Frontal cortex (tissue), 4 donors: Measurements from ENCODE around the gene TMEM229A. TPM values are rescaled to one million over a fixed set of nuclear protein-coding genes. Genes with fewer than 3 reads are reported as not detected.

ENCODE experiments used
- DNase-seq, 2 donors: peaks; one replicate each; pipeline ENCODE4 v3.0.0; 2012; ENCODE audit warnings: low spot score in 2 of 2
- FAIRE-seq: peaks from 2 replicates; lab custom pipeline; 2012; peaks lifted over from hg19 to GRCh38; lab: Jason Lieb, UNC
- total RNA-seq: library from RNA; depleted of rRNA; stranded (reverse); fragments of >200 nt; gene quantifications from one replicate; pipeline ENCODE4 v1.2.3, GENCODE V29; 2014
- donor health status: control.
- donor health status: control.
- donor health status: control.

The TMEM229A gene
- total RNA-seq, 1 donor from 2014 or later, result 1.2 TPM

DNA sequence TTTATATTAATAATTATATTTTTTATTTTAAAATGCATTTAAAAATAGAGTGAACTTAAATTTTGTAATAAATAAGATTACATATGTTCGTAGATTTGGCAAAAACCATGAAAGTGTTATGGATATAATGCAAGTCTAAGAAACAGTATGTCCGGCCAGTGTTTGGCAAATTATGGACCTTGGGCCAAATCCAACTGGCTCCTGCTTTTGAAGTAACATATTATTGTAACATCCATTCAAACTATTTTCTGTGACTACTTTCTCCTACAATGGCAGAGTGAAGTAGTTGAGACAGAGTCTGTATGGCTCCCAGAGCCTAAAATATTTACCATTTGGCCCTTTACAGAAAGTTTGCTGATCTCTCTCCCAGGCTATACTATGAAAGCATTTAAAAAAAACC lies 38.9 kb downstream of the TMEM229A start:
- no peak for DNase-seq
- no peak for FAIRE-seq

DNA sequence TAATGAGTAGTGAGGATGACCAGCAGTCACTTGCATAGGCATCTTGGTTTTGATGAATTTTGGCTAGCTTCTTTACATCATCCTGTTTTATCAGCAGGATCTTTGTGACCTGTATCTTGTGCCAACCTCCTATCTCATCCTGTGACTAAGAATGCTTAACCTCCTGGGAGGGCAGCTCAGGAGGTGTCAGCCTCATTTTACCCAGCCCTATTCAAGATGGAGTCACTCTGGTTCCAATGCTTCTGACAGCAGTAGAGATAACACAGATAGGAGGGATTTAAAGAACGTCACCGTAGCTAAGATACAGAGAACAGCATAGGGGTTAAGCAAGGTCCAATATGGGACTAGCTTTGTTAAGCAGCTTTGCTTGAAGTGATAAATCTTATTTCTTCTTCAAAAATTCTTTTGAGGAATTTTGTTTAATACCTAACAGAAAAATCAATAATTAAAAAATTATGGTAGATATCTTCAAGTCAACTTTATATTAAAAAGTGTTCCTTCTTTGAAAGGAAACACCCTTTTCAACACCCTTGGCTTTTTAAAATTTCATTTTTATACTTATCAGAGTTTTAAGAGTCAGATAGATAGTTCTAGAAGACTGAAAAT lies 39.9 kb downstream of the TMEM229A start:
- DNase-seq, result no peak
- no peak for FAIRE-seq

- FAIRE-seq (no peak), DNase-seq (no peak)
Observed at GRCh38 chr7:123987445-123987844, 45.4 kb downstream of the TMEM229A start.

Other genes with a start within 250 kb of the TMEM229A start
- not detected for gene HYAL4, start 187.9 kb downstream of the TMEM229A start, total RNA-seq
- not detected for gene SPAM1, start 107.8 kb downstream of the TMEM229A start, total RNA-seq